ENCODE data around the gene IL1B.

GRCh38 chr2:112788653-112789052 is 47.9 kb downstream of the IL1B start:
- TF ChIP-seq CTCF (IDR thresholded peaks at IDR 0.05) (no peak), POLR2AphosphoS5 (IDR thresholded peaks at IDR 0.05) (no peak), POLR2A (IDR thresholded peaks at IDR 0.05) (no peak)
